Measurements from ENCODE around the gene MAD1L1. TPM values are rescaled to one million over a fixed set of nuclear protein-coding genes. Genes with fewer than 3 reads are reported as not detected.
"Not testable (repeated sequence)": the region's sequence is repeated elsewhere in the genome, so short reads cannot be mapped to it uniquely, and the experiment has no call there.

The MAD1L1 gene
- total and polyA plus RNA-seq, 7 donors: 11.7 to 17.5 (median 15.6) TPM

- no peaks in the 10 kb centered on the region for H3K4me1 ChIP-seq
- H3K27me3 ChIP-seq (ENCODE audit: insufficient read depth in 3 of 3, low read length in 2 of 3): no peaks in the 10 kb centered on the region
- H3K36me3 ChIP-seq (ENCODE audit: insufficient read depth in 1 of 2, low read depth in 1 of 2): peaks cover 0 to 28% of the 10 kb centered on the region in 2 donors
- H3K27ac ChIP-seq: no peak overlapping the region
- no peaks in the 10 kb centered on the region for H3K9me3 ChIP-seq
- intact Hi-C loops (cut with DNase I): no loop called here
- WGBS, 3 donors: 74 to 81% (median 78%) methylated on average over 10 of the region's 10 CpGs
- DNase-seq (no peak), ATAC-seq (no peak)
- TF ChIP-seq, protein P1, sequence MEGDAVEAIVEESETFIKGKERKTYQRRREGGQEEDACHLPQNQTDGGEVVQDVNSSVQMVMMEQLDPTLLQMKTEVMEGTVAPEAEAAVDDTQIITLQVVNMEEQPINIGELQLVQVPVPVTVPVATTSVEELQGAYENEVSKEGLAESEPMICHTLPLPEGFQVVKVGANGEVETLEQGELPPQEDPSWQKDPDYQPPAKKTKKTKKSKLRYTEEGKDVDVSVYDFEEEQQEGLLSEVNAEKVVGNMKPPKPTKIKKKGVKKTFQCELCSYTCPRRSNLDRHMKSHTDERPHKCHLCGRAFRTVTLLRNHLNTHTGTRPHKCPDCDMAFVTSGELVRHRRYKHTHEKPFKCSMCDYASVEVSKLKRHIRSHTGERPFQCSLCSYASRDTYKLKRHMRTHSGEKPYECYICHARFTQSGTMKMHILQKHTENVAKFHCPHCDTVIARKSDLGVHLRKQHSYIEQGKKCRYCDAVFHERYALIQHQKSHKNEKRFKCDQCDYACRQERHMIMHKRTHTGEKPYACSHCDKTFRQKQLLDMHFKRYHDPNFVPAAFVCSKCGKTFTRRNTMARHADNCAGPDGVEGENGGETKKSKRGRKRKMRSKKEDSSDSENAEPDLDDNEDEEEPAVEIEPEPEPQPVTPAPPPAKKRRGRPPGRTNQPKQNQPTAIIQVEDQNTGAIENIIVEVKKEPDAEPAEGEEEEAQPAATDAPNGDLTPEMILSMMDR (IDR thresholded peaks at IDR 0.05): no peak
- no peak overlapping the region for H3K4me3 ChIP-seq
Measured at GRCh38 chr7:2269991-2270460, 37.3 kb upstream of the MAD1L1 start.

- DNase-seq; ATAC-seq; H3K27me3 ChIP-seq (ENCODE audit: insufficient read depth in 3 of 3, low read length in 2 of 3); H3K4me3 ChIP-seq; H3K4me1 ChIP-seq; intact Hi-C loops (cut with DNase I); H3K27ac ChIP-seq; H3K9me3 ChIP-seq: not testable (repeated sequence)
- peaks cover 0 to 21% of the 10 kb centered on the region in 2 donors for H3K36me3 ChIP-seq (ENCODE audit: insufficient read depth in 1 of 2, low read depth in 1 of 2)
- 61 to 79% (median 71%) methylated on average over 11 to 13 of the region's 18 CpGs for WGBS, 3 donors
Measured at GRCh38 chr7:2269089-2269990, 36.6 kb upstream of the MAD1L1 start.

DNA sequence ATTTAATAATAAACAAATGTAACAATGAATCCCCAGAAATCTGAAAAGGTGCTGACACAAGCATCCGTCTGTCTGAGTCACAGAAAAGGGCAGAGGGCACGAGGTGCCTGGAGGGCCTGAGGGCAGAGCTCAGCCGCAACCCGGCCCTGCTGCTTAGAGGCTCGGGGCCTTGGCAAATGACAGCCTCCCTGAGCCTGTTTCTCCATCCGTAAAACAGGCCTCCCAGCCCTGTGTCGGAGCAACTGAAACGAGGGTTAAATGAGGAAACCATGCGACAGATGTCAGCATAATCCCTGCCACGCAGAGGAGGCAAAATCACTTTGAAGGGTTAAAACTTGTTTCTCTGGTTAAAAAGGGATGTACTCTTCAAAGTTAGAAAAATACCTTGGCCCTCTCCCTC is 34.2 kb upstream of the MAD1L1 start:
- no peaks in the 10 kb centered on the region for H3K4me1 ChIP-seq
- intact Hi-C loops (cut with DNase I): no loop called here
- TF ChIP-seq, protein P1 (IDR thresholded peaks at IDR 0.05): no peak
- H3K27ac ChIP-seq: no peak overlapping the region
- ATAC-seq (no peak), DNase-seq (no peak)
- WGBS, 3 donors: 70 to 82% (median 74%) methylated on average over 10 of the region's 10 CpGs
- H3K4me3 ChIP-seq: no peak overlapping the region
- H3K27me3 ChIP-seq (ENCODE audit: insufficient read depth in 3 of 3, low read length in 2 of 3): no peaks in the 10 kb centered on the region
- H3K36me3 ChIP-seq (ENCODE audit: insufficient read depth in 1 of 2, low read depth in 1 of 2): peaks cover 0 to 20% of the 10 kb centered on the region in 2 donors
- no peaks in the 10 kb centered on the region for H3K9me3 ChIP-seq

DNA sequence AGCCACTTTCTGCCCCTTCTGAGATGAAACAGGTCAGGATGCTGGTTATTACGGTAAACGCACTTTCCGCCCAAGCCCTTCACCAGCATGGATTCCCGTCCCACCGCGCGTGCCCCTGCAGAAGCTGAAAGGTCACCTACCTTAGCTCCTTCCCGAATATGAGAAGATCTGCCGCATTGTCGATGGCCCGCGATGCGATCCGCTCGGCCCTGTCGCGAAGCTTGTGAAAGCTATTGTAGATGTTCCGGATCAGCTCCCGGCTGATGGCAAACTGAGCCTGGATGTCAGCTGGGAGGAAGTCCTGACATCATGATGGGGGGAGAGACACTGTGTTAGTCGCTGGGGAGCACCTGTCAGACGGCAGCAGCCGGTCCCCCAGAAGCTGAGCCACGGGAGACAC is 31.4 kb upstream of the MAD1L1 start:
- intact Hi-C loops (cut with DNase I): no loop called here
- no peak for DNase-seq
- TF ChIP-seq, protein P1 (IDR thresholded peaks at IDR 0.05): no peak
- no peak for ATAC-seq
- WGBS, 3 donors: 95 to 98% (median 97%) methylated on average over 23 of the region's 23 CpGs
- Histone ChIP-seq H3K4me1 (no peaks in the 10 kb centered on the region), H3K4me3 (no peak overlapping the region), H3K36me3 (ENCODE audit: insufficient read depth in 1 of 2, low read depth in 1 of 2) (peaks cover 0 to 6% of the 10 kb centered on the region in 2 donors), H3K27ac (no peak overlapping the region), H3K27me3 (ENCODE audit: insufficient read depth in 3 of 3, low read length in 2 of 3) (no peaks in the 10 kb centered on the region), H3K9me3 (no peaks in the 10 kb centered on the region)

DNA sequence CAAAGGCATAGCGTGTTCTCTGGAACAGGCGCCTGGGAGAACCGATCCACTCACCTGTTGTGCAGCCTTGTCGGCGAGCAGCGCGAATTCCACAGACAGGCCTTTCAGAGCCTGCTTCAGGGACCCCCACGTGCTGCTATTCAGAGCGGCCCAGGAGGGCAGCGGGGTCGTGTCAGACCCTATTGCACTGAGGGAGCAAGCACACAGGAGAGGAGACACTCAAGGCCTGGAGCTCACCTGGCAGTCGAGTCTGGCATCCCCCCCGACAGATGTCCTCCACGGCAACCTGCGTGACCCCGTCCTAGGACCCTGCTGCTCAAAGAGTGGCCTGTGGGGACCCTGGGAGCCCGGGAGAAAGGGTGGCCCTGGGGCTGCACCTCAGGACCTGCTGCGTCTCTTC is 30.4 kb upstream of the MAD1L1 start:
- Histone ChIP-seq H3K27ac (no peak overlapping the region), H3K27me3 (ENCODE audit: insufficient read depth in 3 of 3, low read length in 2 of 3) (no peaks in the 10 kb centered on the region), H3K4me3 (no peak overlapping the region), H3K36me3 (ENCODE audit: insufficient read depth in 1 of 2, low read depth in 1 of 2) (peaks cover 0 to 6% of the 10 kb centered on the region in 2 donors), H3K4me1 (no peaks in the 10 kb centered on the region), H3K9me3 (no peaks in the 10 kb centered on the region)
- DNase-seq (no peak), ATAC-seq (no peak)
- TF ChIP-seq, protein P1 (IDR thresholded peaks at IDR 0.05): no peak
- WGBS, 3 donors: 87 to 92% (median 91%) methylated on average over 18 of the region's 18 CpGs
- intact Hi-C loops (cut with DNase I): no loop called here
